HepG2 (cell line): ENCODE data around the gene LARP1. TPM values are rescaled to one million over a fixed set of nuclear protein-coding genes. Genes with fewer than 3 reads are reported as not detected.
A peak's percentile ranks its signal among the peaks of the same experiment; 100 is the strongest.

Experiments
- ATF4 ChIP-seq, 2 experiments: fragments of 450-650 bp in 1 of 2; sonication (generic) in 1 of 2; formaldehyde crosslinking; IDR thresholded peaks; 2 replicates each; pipeline versions ENCODE4 v1.5.0 to v1.8.0; 2020 to 2022; ENCODE audit warnings: mild to moderate bottlenecking in 1 of 2, missing genetic modification reagents in 1 of 2
- CERS6 ChIP-seq: sonication (generic); formaldehyde crosslinking; IDR thresholded peaks from 2 replicates; pipeline ENCODE4 v1.5.0; 2020; ENCODE audit warnings: missing genetic modification reagents
- CREB1 ChIP-seq, 2 experiments: fragments of 450-650 bp in 1 of 2; IDR thresholded peaks; 2 replicates each; pipeline ENCODE4 v1.6.1; 2016 to 2017; ENCODE audit warnings: control low read depth in 1 of 2, mild to moderate bottlenecking in 1 of 2, missing compliant biosample characterization in 1 of 2, missing genetic modification characterization in 1 of 2
- ERF ChIP-seq: IDR thresholded peaks from 2 replicates; pipeline ENCODE4 v1.6.1; 2018; ENCODE audit warnings: missing biosample characterization, missing genetic modification reagents
- ETV5 ChIP-seq: IDR thresholded peaks from 2 replicates; pipeline ENCODE4 v1.6.1; 2018; ENCODE audit warnings: missing biosample characterization, missing genetic modification reagents, inconsistent platforms, borderline replicate concordance
- HCFC1 ChIP-seq: fragments of 150-350 bp; IDR thresholded peaks from 2 replicates; pipeline ENCODE4 v1.6.1; 2014; ENCODE audit warnings: low read depth, low read length
- HOXA3 ChIP-seq: sonication (generic); formaldehyde crosslinking; IDR thresholded peaks from 2 replicates; pipeline ENCODE4 v1.5.0; 2020; ENCODE audit warnings: missing genetic modification reagents
- MAZ ChIP-seq, 2 experiments: sonication (generic) in 1 of 2; formaldehyde crosslinking in 1 of 2; IDR thresholded peaks; 2 replicates each; pipeline versions ENCODE4 v1.5.0 to v1.6.1; 2012 to 2020; ENCODE audit warnings: low read depth in 2 of 2, mild to moderate bottlenecking in 2 of 2, borderline replicate concordance in 1 of 2, improper control_type of control experiment in 1 of 2, low read length in 1 of 2, missing genetic modification reagents in 1 of 2, moderate library complexity in 1 of 2
- MIXL1 ChIP-seq: IDR thresholded peaks from 2 replicates; pipeline ENCODE4 v1.6.1; 2016
- PLSCR1 ChIP-seq: sonication (generic); formaldehyde crosslinking; IDR thresholded peaks from 2 replicates; pipeline ENCODE4 v1.5.0; 2020; ENCODE audit warnings: missing genetic modification reagents, mild to moderate bottlenecking, borderline replicate concordance
- REL ChIP-seq: sonication (generic); formaldehyde crosslinking; conservative IDR thresholded peaks from 2 replicates; pipeline ENCODE4 v1.8.0; 2022; ENCODE audit warnings: mild to moderate bottlenecking, missing genetic modification reagents, moderate library complexity
- SPEN ChIP-seq: sonication (generic); formaldehyde crosslinking; IDR thresholded peaks from 2 replicates; pipeline ENCODE4 v1.5.1; 2020; ENCODE audit warnings: low read depth, mild to moderate bottlenecking, missing genetic modification reagents
- TOPORS ChIP-seq: sonication (generic); formaldehyde crosslinking; IDR thresholded peaks from 2 replicates; pipeline ENCODE4 v1.8.0; 2023; ENCODE audit warnings: mild to moderate bottlenecking, missing genetic modification reagents
- YY1 ChIP-seq: IDR thresholded peaks from 2 replicates; pipeline ENCODE4 v1.6.1; 2011; ENCODE audit warnings: low read length, low read depth, moderate library complexity, mild to moderate bottlenecking; ENCODE audit not compliant: insufficient read depth, insufficient replicate concordance
- ZEB1 ChIP-seq: IDR thresholded peaks from 2 replicates; pipeline ENCODE4 v1.6.1; 2012; ENCODE audit warnings: mild to moderate bottlenecking, low read depth, inconsistent platforms; ENCODE audit not compliant: insufficient replicate concordance
- ZKSCAN1 ChIP-seq: fragments of 150-350 bp; IDR thresholded peaks from 2 replicates; pipeline ENCODE4 v1.6.1; 2014; ENCODE audit warnings: low read length
- ZNF326 ChIP-seq: sonication (generic); formaldehyde crosslinking; IDR thresholded peaks from 2 replicates; pipeline ENCODE4 v1.4.0; 2020; ENCODE audit warnings: missing genetic modification reagents, borderline replicate concordance
- ZNF329 ChIP-seq: sonication (generic); formaldehyde crosslinking; IDR thresholded peaks from 2 replicates; pipeline ENCODE4 v1.9.0; 2021; ENCODE audit warnings: low read depth, mild to moderate bottlenecking, missing genetic modification reagents
- ZNF362 ChIP-seq: sonication (generic); formaldehyde crosslinking; IDR thresholded peaks from 2 replicates; pipeline ENCODE4 v1.4.0; 2020; ENCODE audit warnings: missing genetic modification reagents, mild to moderate bottlenecking, borderline replicate concordance
- ZNF720 ChIP-seq: sonication (generic); formaldehyde crosslinking; IDR thresholded peaks from 2 replicates; pipeline ENCODE4 v1.4.0; 2020; ENCODE audit warnings: missing genetic modification reagents
- ZNF781 ChIP-seq: sonication (generic); formaldehyde crosslinking; IDR thresholded peaks from 2 replicates; pipeline ENCODE4 v1.5.1; 2020; ENCODE audit warnings: borderline replicate concordance, mild to moderate bottlenecking, missing genetic modification reagents; ENCODE audit errors: not compliant biosample characterization
- polyA plus RNA-seq, 8 experiments: library from polyadenylated mRNA; depleted of rRNA in 3 of 8; stranded (reverse) in 7 of 8; unstranded in 1 of 8; fragments of >200 nt; fragmentation: Illumina TruSeq in 4 of 8; extraction: Trizol in 4 of 8; gene quantifications; 2 replicates each; pipeline versions ENCODE4 v1.2.1 to v1.2.3, GENCODE V29; 2011 to 2016; ENCODE audit warnings: low read depth in 4 of 8, missing spikeins in 1 of 8, mixed read lengths in 1 of 8; ENCODE audit not compliant: insufficient read depth in 1 of 8
- total RNA-seq, 5 experiments: library from RNA; depleted of rRNA; stranded (reverse); fragments of >200 nt; fragmentation: Illumina TruSeq; extraction: Trizol; gene quantifications; 2 replicates each; pipeline ENCODE4 v1.2.3, GENCODE V29; 2016; ENCODE audit warnings: low read depth in 1 of 5

The LARP1 gene
- total and polyA plus RNA-seq, 2 of the 13 experiments (the other 11 are each of a cell fraction or from before 2014, with no cell fraction given), result 45.2 to 61.4 TPM

GRCh38 chr5:154824070-154824469 is 68.9 kb downstream of the LARP1 start (continued):
- no peak for TF ChIP-seq CERS6 (CRISPR knock-in tag)
- TF ChIP-seq MIXL1, result no peak
- TF ChIP-seq SPEN (CRISPR knock-in tag), result no peak
- TF ChIP-seq REL, result no peak
- TF ChIP-seq ETV5, result peak; percentile 42; the same call in 1 of the 2 replicates
- TF ChIP-seq ZNF720 (CRISPR knock-in tag), result no peak
- TF ChIP-seq MAZ (IDR thresholded peaks at IDR 0.05; ENCODE audit: borderline replicate concordance, low read depth, low read length), result no peak
- TF ChIP-seq MAZ (CRISPR knock-in tag; IDR thresholded peaks at IDR 0.05; ENCODE audit: low read depth), result no peak
- no peak for TF ChIP-seq ATF4 (CRISPR knock-in tag; IDR thresholded peaks at IDR 0.05)
- no peak for TF ChIP-seq ZNF329 (CRISPR knock-in tag)
- TF ChIP-seq HOXA3, result no peak
- no peak for TF ChIP-seq ZNF781 (CRISPR knock-in tag)
- no peak for TF ChIP-seq ZNF326 (CRISPR knock-in tag)
- TF ChIP-seq HCFC1, result no peak
- no peak for TF ChIP-seq YY1
- no peak for TF ChIP-seq PLSCR1 (CRISPR knock-in tag)
- TF ChIP-seq CREB1 (IDR thresholded peaks at IDR 0.05), result no peak
- TF ChIP-seq CREB1 (CRISPR knock-in tag; IDR thresholded peaks at IDR 0.05), result 0 out of 2 replicates have a peak, but pooled peaks have one; percentile 21
- no peak for TF ChIP-seq TOPORS (CRISPR knock-in tag)
- no peak for TF ChIP-seq ZEB1
- no peak for TF ChIP-seq ZNF362
- TF ChIP-seq ERF (CRISPR knock-in tag), result no peak
- TF ChIP-seq ZKSCAN1, result no peak
